Activated CD4-positive, alpha-beta T cell treated with anti-CD3 and anti-CD28 coated beads for 4 hours (primary cell): ENCODE measurements around the gene ACP6.

Experiments used
- DNase-seq, 2 donors: peaks; one replicate each; pipeline ENCODE4 v3.0.0-alpha.2; 2020

The ACP6 gene

GRCh38 chr1:147648933-147649332 is 21.4 kb downstream of the ACP6 start:
- no peak for DNase-seq

DNA sequence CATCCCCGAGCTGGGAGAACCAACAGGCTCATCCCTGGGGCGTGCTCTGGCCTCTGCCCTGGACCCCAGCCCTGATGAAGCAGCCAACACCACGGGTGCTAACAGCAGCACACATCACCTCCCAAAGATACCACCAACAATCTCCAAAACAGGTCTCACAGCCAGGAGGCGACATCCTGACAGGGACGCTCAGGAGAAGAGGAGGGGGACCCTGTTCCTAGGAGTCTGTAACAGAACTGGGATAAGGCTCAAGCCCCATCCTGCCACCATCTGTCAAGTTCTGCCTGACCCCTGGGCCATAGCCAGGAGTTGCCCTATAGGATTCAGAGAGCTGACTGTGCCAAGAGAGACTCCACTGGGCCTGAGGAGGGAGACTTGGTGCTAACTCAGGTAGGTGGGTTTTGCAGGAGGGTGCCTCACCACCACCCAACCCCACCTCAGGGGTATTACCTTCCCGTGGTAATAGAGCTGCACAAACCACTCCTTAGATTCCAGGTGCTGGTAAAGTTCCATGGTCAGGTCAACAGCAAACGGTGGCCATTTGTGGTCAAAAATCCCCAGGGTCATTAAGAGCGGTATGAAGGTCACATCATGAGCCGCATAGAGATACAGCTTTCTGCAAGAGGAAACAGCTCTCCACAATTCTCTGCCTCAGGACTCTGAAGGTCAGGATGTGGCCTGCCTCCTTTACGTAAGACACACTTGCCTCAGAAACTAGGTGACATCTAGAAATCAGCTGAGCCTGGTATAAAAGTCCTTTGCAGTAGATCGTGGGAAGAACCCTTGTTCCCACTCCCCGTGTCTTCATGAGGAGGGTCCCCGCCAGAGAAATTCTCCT is 22.3 kb downstream of the ACP6 start:
- no peak for DNase-seq

- no peak for DNase-seq
Observed at GRCh38 chr1:147643974-147644373, 26.4 kb downstream of the ACP6 start.

GRCh38 chr1:147641695-147642592 is 28.4 kb downstream of the ACP6 start:
- DNase-seq = peak; percentile 52 to 71

DNA sequence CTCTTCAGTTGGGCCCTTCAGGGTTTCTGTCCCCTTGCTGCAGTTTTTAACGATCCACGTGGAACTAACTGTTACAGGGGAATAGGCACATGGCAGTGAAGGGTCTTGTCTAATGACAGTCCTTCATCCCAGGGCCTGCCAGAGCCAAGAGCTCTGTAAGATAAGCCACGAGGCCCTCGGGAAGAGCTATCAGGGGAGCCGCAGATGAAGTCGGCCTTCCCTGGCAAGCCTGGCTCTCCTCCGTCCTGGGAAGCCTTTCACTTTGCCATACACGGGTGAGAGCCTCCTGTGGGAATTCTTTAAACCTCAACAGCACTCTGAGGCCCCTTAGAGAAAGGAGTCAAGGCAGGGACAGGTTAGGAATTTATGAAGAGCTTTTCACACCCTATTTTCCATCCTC is 29.0 kb downstream of the ACP6 start:
- DNase-seq = no peak

- peak; percentile 78 for DNase-seq
Observed at GRCh38 chr1:147640553-147641165, 29.7 kb downstream of the ACP6 start.

- DNase-seq = no peak
Observed at GRCh38 chr1:147636314-147636713, 34.0 kb downstream of the ACP6 start.

DNA sequence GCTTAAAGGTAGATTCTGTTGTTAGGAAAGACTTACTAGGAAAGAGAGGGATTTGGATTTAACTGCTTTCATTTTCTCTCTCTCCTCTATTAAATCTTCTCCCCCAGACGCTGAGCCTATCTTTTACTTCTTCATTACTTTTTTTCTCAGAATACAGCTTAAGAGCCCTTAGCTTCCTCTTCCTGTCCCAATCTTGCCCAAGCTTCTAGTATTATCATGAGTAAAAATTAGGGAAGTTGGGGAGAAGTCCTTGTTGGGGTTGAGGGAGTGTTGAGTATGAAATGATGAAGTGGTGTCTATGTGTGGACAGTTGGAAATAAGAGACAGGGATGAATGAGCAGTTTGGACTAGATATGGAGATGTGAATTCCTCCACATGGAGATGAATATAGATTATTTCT is 35.0 kb downstream of the ACP6 start:
- no peak for DNase-seq

DNA sequence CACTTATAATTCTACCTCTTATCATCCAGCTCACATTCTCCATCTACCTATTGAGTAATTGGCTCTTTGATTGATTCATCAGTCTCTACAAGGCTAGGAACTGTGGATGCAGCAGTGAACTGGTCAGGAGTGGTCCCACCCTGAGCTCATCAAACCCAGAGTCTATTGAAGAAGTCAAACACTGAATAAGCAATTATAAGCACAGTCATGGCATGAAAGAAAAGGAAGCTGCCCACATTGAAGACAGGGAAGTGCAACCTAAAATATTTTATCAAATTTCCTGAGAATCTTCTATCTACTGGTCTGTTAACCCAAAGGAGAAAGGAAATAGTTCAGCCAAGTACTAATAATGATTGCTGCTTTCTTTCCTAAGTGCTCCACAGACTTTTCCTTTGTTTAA is 35.7 kb downstream of the ACP6 start:
- DNase-seq = no peak

DNA sequence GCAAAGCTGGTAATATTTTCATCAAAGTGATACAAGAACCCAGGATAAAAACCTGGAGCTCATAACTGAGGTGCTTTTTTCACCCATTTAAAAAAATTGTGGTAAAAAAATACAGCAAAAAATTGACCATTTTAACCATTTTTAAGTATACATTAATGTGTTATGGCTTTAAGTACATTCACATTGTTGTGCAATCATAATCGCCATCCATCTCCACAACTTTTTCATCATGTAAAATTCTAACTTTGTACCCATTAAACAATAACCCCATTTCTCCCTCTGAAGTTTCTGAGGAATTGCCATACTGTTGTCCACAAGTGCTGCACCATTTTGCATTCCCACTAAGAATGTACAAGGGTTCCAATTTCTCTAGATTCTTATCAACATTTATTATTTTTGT is 36.6 kb downstream of the ACP6 start:
- no peak for DNase-seq

- DNase-seq = no peak
Observed at GRCh38 chr1:147631839-147632238, 38.5 kb downstream of the ACP6 start.

DNA sequence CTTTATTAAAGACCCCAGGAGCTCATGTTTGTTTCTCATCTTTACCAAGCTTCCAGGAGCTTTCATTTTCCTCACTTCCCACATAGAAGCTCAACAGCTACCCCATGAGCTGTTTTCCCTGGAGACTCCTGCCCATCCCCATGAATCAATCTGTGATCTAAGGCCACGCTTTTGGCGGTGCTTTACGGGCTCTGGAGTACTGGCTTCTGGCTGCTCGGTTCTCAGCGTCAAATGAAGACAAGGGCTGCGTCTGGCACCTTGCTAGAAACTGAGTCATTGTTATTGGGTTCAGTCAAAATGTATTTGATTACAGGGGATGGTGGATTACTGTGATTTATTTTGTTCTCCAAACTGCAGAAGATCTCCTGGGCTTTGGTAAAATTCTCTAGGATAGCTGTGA is 39.9 kb downstream of the ACP6 start:
- no peak for DNase-seq

GRCh38 chr1:147630022-147630421 is 40.3 kb downstream of the ACP6 start:
- no peak for DNase-seq

GRCh38 chr1:147628441-147628840 is 41.9 kb downstream of the ACP6 start:
- no peak for DNase-seq

GRCh38 chr1:147627435-147628110 is 42.8 kb downstream of the ACP6 start:
- peak; percentile 57 to 63 for DNase-seq

DNA sequence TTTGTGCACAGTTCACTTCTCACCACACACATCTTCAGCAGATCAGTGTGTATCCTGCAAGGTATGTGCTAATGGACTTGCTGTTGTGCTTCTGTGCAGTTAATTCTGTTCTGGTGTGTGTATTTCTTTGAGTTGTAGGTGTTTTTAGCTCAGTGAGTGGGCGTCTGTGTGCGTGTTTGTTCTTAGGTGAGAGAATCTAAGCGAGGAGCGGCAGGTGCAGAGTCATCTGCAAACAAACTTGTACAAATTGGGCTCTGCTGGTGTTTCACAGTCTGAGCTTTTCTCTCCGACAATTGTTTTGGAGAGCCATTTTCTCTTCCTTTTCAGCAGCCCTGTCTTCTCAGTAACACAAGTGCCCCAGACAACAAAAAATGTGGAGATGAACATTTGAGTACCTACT is 43.6 kb downstream of the ACP6 start:
- no peak for DNase-seq

DNA sequence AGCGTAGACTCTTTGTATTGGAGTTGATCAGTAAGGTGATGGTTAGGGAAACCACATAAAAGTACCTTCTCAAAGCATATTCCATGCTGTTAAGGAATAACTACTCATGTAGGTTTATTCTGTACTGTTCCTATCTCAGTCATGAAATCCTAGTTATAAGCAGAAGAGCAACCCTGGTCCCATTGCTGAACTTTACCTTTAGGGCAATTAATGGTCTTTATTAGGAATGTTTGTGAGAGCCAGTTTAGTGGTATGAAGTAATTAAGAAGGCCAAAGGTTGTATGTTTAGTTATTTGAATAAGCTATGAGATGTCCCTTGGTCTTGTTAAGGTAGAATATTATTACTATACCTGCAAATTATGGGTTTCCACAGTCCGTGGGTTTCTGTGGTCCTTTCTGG is 44.0 kb downstream of the ACP6 start:
- no peak for DNase-seq

- no peak for DNase-seq
Observed at GRCh38 chr1:147625362-147625995, 44.8 kb downstream of the ACP6 start.

GRCh38 chr1:147624529-147624928 is 45.8 kb downstream of the ACP6 start:
- DNase-seq = no peak

DNA sequence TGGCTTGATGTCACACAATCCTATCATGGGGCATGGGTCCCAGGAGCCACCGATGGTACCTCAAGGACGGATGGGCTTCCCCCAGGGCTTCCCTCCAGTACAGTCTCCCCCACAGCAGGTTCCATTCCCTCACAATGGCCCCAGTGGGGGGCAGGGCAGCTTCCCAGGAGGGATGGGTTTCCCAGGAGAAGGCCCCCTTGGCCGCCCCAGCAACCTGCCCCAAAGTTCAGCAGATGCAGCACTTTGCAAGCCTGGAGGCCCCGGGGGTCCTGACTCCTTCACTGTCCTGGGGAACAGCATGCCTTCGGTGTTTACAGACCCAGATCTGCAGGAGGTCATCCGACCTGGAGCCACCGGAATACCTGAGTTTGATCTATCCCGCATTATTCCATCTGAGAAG is 46.3 kb downstream of the ACP6 start:
- DNase-seq = no peak

GRCh38 chr1:147622731-147623130 is 47.6 kb downstream of the ACP6 start:
- DNase-seq = no peak

- DNase-seq = no peak
Observed at GRCh38 chr1:147620543-147620942, 49.8 kb downstream of the ACP6 start.

GRCh38 chr1:147619741-147620140 is 50.6 kb downstream of the ACP6 start:
- no peak for DNase-seq
